Body of pancreas (tissue), 4 donors: ENCODE results near the gene DIP2A. TPM values are rescaled to one million over a fixed set of nuclear protein-coding genes. Genes with fewer than 3 reads are reported as not detected.
A peak's percentile ranks its signal among the peaks of the same experiment; 100 is the strongest.

Experiments used
- ATAC-seq: fragments of 150-250 bp; one replicate; pipeline ENCODE4 v1.9.1; 2016
- DNase-seq, 4 donors: peaks; one replicate each; pipeline ENCODE4 v3.0.0-alpha.2; 2019
- H3K27ac ChIP-seq, 4 donors: fragments of 200-600 bp; sonication (generic); 1 replicate in 3 of 4; 2 replicates in 1 of 4; pipeline versions ENCODE4 v1.5.1 to v1.6.1; 2016 to 2019; ENCODE audit warnings: mild to moderate bottlenecking in 1 of 4, mixed read lengths in 1 of 4, moderate library complexity in 1 of 4
- H3K27me3 ChIP-seq, 2 donors: fragments of 200-600 bp; sonication (generic); one replicate each; pipeline ENCODE4 v1.6.0; 2016; ENCODE audit warnings: mild to moderate bottlenecking in 1 of 2
- H3K36me3 ChIP-seq, 2 donors: fragments of 200-600 bp; sonication (generic); replicated peaks in 1 of 2; 2 replicates each; pipeline ENCODE4 v1.5.1; 2016; ENCODE audit warnings: low read depth in 2 of 2; ENCODE audit not compliant: insufficient read depth in 1 of 2
- H3K4me1 ChIP-seq: fragments of 200-600 bp; sonication (generic); one replicate; pipeline ENCODE4 v1.6.0; 2016
- H3K4me3 ChIP-seq, 2 donors: fragments of 200-600 bp; sonication (generic); 1 replicate in 1 of 2; 2 replicates in 1 of 2; pipeline ENCODE4 v1.5.1; 2016 to 2019
- H3K9me3 ChIP-seq, 3 donors: fragments of 200-600 bp; sonication (generic); 1 replicate in 2 of 3; 2 replicates in 1 of 3; pipeline ENCODE4 v1.5.1; 2016
- POLR2A ChIP-seq, 3 donors: fragments of 450-650 bp; IDR thresholded peaks; one replicate each; pipeline ENCODE4 v1.6.1; 2016; ENCODE audit warnings: antibody characterized with exemption in 3 of 3, mild to moderate bottlenecking in 2 of 3
- WGBS, 2 donors: methylation state at CpG; one replicate each; pipeline ENCODE4 v1.1.5; 2017; 5-methylcytosine and 5-hydroxymethylcytosine counted together
- intact Hi-C: fragments of 100-400 bp; cut with DNase I; formaldehyde crosslinking; loops from one replicate; pipeline ENCODE4 v1.15.1; 2023
- total RNA-seq, 2 donors: library from RNA; depleted of rRNA; stranded (reverse); fragments of >200 nt; gene quantifications; one replicate each; pipeline ENCODE4 v1.1.0, GENCODE V29; 2016
- TF ChIP-seq, protein P1 (sequence below), 7 experiments: fragments of 450-650 bp in 4 of 7; fragments of 200-600 bp in 3 of 7; sonication (generic) in 3 of 7; IDR thresholded peaks; one replicate each; pipeline ENCODE4 v1.5.1; 2016 to 2019; ENCODE audit warnings: antibody characterized with exemption in 7 of 7

DIP2A gene
- total RNA-seq, 2 donors from 2014 or later: 28.5 to 44.2 TPM

DNA sequence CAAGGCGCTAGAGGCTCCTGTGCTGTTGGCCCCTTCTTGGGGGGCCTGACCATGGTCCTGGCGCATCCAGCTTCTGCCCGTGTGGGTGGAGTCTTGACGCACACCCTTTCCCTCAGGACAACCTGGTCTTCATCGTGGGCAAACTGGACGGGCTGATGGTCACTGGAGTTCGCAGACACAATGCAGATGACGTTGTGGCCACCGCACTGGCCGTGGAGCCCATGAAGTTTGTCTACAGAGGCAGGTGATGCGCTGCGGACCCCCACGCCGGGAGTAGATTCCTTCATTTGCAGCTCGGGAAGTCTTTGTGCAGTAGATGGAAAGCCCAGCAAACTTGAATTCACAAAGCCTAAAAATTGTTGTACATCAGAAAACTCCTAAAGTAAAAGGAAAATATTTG lies 88.1 kb downstream of the DIP2A start:
- H3K9me3 ChIP-seq: no peaks in the 10 kb centered on the region
- peaks cover 0 to 33% of the 10 kb centered on the region in 2 donors for H3K36me3 ChIP-seq
- TF ChIP-seq, protein P1, sequence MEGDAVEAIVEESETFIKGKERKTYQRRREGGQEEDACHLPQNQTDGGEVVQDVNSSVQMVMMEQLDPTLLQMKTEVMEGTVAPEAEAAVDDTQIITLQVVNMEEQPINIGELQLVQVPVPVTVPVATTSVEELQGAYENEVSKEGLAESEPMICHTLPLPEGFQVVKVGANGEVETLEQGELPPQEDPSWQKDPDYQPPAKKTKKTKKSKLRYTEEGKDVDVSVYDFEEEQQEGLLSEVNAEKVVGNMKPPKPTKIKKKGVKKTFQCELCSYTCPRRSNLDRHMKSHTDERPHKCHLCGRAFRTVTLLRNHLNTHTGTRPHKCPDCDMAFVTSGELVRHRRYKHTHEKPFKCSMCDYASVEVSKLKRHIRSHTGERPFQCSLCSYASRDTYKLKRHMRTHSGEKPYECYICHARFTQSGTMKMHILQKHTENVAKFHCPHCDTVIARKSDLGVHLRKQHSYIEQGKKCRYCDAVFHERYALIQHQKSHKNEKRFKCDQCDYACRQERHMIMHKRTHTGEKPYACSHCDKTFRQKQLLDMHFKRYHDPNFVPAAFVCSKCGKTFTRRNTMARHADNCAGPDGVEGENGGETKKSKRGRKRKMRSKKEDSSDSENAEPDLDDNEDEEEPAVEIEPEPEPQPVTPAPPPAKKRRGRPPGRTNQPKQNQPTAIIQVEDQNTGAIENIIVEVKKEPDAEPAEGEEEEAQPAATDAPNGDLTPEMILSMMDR (IDR thresholded peaks at IDR 0.05): no peak
- TF ChIP-seq POLR2A (IDR thresholded peaks at IDR 0.05): no peak
- ATAC-seq (no peak), DNase-seq (no peak)
- intact Hi-C loops: no loop called here
- no peak overlapping the region for H3K27ac ChIP-seq
- H3K4me3 ChIP-seq: no peak overlapping the region
- 87 to 97% methylated on average over 8 to 14 of the region's 15 CpGs for WGBS, 2 donors
- no peaks in the 10 kb centered on the region for H3K4me1 ChIP-seq
- no peaks in the 10 kb centered on the region for H3K27me3 ChIP-seq

DNA sequence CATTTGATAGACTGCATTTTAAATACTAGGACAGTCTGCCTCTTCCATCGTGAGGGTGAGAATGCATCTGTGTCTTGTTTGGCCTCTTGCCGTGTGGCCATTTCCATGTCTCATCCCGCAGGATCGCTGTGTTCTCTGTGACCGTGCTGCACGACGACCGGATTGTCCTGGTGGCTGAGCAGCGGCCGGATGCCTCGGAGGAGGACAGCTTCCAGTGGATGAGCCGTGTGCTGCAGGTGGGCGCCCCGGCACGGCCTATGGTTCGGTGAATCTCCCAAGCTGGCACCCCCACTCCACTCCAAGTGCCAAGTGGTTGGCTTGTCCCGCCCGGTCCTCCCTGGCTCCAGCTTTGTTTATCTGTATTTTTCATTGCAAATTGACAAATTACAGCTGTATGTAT lies 91.0 kb downstream of the DIP2A start:
- no peak for DNase-seq
- TF ChIP-seq, protein P1 (IDR thresholded peaks at IDR 0.05): no peak
- no peak for TF ChIP-seq POLR2A (IDR thresholded peaks at IDR 0.05)
- 90 to 95% methylated on average over 17 to 18 of the region's 18 CpGs for WGBS, 2 donors
- Histone ChIP-seq H3K27me3 (no peaks in the 10 kb centered on the region), H3K4me1 (no peaks in the 10 kb centered on the region), H3K27ac (no peak overlapping the region), H3K4me3 (no peak overlapping the region), H3K9me3 (no peaks in the 10 kb centered on the region), H3K36me3 (peaks cover 0 to 20% of the 10 kb centered on the region in 2 donors)
- intact Hi-C loops: no loop called here
- ATAC-seq: no peak

DNA sequence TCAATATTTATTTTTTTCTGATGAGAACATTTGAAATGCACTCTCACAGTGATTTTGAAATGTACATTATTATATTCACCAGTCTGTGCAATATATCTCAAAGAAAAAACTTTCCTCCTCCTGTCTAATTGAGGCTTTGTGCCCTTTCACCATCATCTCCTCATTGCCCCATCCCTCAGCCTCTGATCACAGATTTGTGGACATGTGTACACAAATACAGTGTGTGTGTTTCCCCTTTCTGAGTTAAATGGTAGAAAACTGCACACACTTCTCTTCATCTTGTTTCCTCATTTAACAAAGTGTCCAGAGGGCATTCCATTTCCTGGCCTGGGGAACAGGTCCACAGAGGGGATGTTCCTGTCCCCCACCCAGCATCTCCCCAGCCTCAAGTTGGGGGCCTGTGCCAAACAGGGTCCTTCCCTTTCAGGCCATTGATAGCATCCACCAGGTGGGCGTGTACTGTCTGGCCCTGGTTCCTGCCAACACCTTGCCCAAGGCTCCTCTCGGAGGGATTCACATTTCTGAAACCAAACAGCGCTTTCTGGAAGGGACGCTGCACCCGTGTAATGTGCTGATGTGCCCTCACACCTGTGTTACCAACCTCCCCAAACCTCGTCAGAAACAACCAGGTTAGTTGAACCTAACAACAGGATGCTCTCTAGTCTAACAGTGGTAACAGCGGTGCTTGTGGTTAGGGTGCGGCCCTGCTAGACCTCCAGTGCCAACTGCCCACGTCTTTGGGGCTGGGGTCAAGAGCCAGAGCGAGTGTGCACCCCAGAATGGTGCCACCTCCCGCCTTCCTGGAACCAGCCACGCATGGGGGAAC lies 91.6 kb downstream of the DIP2A start:
- TF ChIP-seq POLR2A (IDR thresholded peaks at IDR 0.05): no peak
- TF ChIP-seq, protein P1 (IDR thresholded peaks at IDR 0.05): no peak
- H3K36me3 ChIP-seq: peaks cover 0 to 18% of the 10 kb centered on the region in 2 donors

DNA sequence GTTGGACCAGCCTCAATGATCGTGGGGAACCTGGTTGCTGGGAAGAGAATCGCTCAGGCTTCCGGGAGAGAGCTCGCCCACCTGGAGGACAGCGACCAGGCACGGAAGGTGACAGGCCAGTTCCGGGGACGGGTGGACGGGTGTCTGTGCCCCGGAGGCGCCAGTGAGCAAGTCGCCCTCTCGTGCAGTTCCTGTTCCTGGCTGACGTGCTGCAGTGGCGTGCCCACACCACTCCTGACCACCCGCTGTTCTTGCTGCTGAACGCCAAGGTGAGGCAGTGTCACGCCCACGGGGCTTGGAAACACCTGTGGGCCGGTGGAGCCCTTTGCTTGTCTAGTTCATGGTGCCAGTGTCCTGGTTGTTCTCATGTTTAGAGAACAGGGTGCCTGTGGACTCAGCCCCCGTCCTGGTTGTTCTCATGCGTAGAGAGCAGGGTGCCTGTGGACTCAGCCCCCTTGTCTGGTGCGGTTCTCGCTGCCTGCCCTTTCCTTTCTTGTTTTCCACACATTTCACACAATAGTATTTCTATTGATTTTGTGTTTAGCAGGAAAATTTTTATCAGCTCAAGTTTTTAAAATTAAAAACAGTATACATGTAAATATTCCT lies 93.0 kb downstream of the DIP2A start:
- no peak for TF ChIP-seq POLR2A (IDR thresholded peaks at IDR 0.05)
- TF ChIP-seq, protein P1 (IDR thresholded peaks at IDR 0.05): no peak
- 65 to 83% methylated on average over 10 to 23 of the region's 24 CpGs for WGBS, 2 donors
- no peaks in the 10 kb centered on the region for H3K4me1 ChIP-seq
- H3K27ac ChIP-seq: peak overlapping the region in 1 of 4 donors; percentile 56
- H3K4me3 ChIP-seq: no peak overlapping the region
- intact Hi-C loops: no loop called here
- H3K27me3 ChIP-seq: no peaks in the 10 kb centered on the region
- DNase-seq: peak in 1 of 4 donors; percentile 45
- H3K9me3 ChIP-seq: no peaks in the 10 kb centered on the region
- H3K36me3 ChIP-seq: peaks cover 0 to 15% of the 10 kb centered on the region in 2 donors
- ATAC-seq: no peak

More for the DNA sequence above, 91.6 kb downstream of the DIP2A start:
- H3K4me1 ChIP-seq: no peaks in the 10 kb centered on the region
- intact Hi-C loops: no loop called here
- no peaks in the 10 kb centered on the region for H3K9me3 ChIP-seq
- H3K4me3 ChIP-seq: no peak overlapping the region
- H3K27ac ChIP-seq: no peak overlapping the region
- no peak for DNase-seq
- H3K27me3 ChIP-seq: no peaks in the 10 kb centered on the region
- ATAC-seq: no peak
- 88 to 95% methylated on average over 11 to 12 of the region's 12 CpGs for WGBS, 2 donors
